GM12891 (cell line): ENCODE results near the gene IL1RAP.

Experiments
- POLR2A ChIP-seq: IDR thresholded peaks from 2 replicates; pipeline ENCODE4 v1.6.1; 2011; ENCODE audit warnings: low read depth, low read length, control low read depth
- POLR2AphosphoS5 ChIP-seq: IDR thresholded peaks from 2 replicates; pipeline ENCODE4 v1.6.1; 2011; ENCODE audit warnings: low read depth, low read length, control low read depth

GRCh38 chr3:190532731-190533203, 18.9 kb downstream of the IL1RAP start:
- TF ChIP-seq POLR2AphosphoS5 (no peak), POLR2A (no peak)
